SKM-1 (cell line): ENCODE results near the gene TCF7L2.
A peak's percentile ranks its signal among the peaks of the same experiment; 100 is the strongest.
"Not testable (repeated sequence)": the region's sequence is repeated elsewhere in the genome, so short reads cannot be mapped to it uniquely, and the experiment has no call there.

ENCODE experiments used
- DNase-seq: peaks from one replicate; lab custom pipeline; 2025; ENCODE audit not compliant: unreplicated experiment; lab: John Stamatoyannopoulos, UW

TCF7L2 gene

DNA sequence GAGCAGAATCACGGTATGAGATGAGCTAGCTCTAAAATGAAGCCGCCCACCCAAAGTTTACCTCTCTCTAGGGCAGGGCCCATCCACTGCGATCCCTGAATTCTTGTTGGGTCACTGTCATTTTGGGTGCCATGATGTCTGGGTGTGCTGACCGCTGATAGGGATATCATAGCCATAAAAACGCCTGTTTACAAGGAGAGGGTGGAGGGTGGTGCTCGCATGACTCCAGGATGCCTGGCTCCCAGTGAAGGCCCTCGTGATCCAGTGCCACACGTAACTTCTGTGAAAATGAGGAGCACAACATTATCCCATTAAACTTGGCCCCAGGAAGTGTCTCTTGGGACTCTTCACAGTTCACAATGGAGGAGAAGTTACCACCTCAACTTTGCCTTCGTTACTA is 139.5 kb downstream of the TCF7L2 start:
- DNase-seq, result no peak

DNA sequence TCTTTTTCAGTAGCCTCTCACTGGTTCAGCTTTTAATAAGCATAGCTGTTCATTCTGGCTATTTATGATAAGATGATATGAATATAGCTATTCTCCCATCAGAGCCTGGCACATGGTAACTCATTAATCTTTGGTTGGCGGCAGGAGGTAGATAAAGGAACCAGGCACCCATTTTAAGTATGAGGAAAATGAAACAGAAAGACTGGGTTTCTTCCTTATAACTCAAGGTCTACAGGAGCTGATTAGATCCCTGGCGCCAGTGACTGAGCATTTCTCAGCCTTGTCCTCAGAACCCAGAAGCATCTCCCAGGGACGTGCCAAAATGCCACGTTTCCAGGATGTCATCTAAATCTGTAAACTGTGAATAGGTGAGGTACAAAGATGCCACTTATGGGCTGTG is 141.9 kb downstream of the TCF7L2 start:
- DNase-seq, result no peak

DNA sequence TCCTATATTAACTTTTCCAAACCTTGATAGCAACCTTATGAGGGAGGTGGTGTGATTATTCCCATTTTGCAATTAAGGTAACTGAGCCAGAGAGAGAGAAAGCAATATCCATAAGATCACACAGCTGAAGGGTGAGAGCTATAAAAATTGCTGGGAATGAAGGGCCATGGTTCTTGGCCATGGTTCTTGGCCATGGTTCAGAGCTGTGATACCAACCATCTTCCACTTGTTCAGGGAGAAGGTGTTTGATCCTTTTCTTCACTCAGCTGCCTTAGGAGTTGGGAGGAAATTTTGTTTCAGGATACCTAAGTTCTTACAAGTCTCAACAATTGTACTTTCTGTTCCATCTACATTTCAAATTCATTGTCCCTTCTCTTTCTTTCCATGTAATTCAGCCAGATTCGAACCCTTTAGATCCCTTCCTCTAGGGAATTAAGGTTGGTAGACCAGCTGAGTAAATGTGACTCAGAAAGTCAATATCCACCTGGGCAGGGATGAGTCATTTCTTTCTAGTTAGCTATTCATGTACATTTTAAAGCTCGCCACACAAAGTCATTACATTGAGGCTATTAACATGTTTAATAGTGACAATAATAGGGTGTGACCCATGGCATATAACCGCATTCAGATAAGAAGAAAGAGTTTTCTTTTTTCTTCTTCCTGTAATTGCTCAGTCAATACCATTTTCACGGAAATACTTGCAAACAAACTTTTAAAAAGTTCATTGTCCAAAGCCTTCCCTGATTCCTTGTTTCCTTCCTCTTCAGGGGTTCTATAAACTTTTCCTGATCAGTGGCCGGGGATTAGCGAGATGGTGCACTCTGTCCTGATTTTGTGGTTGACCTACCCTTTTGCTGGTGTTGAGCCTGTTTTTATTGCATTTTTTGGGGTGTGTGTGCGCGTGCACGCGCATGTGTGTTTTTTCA is 143.4 kb downstream of the TCF7L2 start:
- no peak for DNase-seq

DNA sequence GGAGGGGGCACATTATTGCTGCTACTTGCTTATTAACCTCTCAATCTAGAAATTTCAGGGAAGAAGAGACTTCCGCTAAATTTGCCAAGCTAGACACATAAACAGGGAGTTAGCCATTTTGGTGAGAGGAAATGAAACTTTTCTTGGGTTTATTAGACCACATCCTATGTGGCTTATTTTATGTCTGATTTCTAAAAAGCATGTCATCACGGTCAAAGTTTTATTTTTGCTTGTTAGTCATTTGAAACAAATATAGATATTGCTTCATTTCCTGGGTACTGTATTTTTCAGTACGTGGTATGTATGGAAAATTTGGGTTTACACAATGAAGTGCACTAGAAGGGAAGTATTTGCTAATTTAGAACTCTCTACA is 144.1 kb downstream of the TCF7L2 start:
- DNase-seq, result peak; percentile 35

DNA sequence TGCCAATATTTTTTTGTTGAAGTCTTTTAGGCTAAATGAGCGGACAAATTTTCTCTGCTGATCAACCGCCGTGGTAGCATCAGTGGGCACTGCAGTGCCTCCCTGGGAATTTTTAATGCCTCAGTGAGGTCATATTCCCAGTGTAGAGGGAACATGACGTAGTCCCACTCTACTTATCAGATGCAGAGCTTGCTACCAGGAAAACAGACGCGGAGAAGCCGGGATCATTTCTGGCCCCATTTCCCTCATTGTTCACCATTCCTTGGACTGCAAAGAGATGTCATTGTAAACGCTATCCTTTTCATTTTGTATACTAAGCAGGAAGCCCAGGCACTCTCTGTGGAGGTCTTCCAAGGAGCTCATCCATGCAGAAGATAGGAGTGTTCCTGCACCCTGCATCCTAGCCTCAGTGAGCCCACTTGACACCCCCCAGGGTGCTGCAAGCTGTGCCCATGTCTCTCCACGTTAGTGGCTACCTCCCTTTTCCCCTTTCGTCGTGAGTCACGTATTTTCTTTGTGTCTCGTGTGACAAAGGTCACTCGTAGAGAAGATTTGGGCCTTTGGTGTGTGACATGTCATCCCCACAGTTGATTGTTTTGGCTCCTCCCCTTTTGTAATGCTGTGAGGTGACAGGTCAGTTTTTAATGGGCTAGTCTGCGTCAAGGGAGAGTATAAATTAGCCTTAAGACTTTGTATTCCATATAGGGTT is 145.5 kb downstream of the TCF7L2 start:
- no peak for DNase-seq

DNA sequence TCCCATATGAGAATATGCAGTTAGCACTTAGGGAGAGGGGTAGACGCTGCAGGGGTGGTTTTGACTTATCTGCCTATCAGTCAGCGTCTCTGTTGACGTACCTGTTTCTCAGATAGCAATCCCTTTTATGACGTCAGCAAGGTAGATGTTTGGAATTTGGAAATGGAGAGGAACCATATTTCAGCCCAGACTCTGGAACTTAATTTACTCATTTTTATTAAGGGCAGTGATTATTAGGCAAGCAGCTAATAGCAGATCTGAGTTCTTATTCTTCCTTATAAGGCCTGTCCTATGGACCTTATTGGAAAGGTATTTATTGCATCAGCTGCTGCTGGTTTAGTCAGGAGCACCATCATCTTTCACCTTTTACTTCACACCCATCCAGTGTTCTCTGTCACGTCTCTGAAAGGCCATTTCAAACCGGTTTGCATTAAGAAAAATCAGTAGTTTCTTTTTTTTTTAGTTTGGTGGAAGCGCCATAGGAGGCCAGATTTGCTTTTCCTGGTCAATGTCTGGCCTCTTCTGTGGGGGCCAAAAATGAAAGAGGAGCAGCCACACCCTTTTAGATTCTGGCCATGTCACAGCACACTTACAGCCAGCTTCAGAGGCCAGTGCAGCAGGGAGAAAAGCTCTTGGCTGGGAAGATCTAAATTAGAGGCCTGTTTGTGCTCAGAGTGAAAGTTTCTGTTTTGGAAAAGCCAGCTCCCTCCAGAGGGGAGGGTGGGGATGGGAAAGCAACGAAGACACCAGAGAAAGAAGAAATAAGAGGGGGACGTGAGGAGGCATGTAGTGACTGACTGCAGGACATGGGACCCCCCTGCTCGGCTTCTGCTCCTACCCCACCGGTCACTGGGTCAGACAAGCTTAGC is 146.3 kb downstream of the TCF7L2 start:
- DNase-seq, result no peak

DNA sequence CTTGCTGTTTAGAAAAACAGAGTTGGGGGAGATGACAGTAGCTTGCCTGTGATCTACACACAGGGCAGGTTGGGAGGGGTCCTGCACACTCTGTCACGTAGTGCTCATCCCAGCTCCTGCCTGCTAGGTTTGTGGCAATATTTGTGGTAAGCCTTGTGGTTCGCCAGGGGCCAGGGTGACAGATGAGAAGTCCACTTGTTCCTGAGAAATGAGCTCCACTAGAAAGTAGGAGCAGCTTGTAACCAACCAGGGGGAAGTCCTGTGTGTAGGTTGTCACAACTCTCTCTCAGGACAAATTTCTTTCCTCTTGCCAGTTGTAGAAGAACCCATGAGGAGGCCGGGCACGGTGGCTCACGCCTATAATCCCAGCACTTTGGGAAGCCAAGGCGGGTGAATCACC is 147.0 kb downstream of the TCF7L2 start:
- DNase-seq, result peak; percentile 20

DNA sequence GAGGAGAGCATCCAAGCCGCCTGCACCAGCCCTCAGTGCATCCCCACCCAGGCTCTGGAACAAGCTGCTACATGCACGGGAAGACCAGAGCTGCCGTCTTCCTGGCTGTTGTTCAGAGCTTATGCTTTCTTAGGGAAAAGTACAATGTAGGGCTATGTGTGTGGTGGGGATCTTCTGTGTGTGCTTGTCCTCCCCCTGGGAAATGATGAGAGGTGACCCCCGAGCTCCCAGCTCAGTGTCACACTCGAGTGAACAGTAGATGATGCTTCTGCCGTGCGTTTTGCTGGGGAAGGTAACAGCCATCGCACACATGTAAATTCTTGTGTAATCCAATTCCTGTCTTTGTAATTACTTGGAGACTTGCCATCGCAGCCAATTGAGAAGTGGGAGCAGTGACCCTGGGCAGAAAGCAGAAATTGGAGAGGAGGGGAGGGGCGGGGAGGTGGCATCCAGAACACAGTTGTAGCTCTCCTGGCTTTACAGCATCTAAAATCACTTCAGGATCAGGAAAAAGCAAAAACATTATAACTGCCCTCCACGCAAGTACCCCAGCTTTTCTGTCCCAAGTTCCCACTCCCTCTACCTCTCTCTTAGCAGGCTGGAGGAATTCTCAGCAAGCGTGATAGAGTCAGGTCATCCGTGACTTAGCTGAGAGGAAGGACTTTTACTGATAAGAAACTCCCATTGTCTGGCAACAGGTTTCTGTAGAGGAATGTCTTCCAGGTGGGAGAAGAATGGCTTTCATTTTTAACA is 149.6 kb downstream of the TCF7L2 start:
- peak; percentile 60 for DNase-seq

DNA sequence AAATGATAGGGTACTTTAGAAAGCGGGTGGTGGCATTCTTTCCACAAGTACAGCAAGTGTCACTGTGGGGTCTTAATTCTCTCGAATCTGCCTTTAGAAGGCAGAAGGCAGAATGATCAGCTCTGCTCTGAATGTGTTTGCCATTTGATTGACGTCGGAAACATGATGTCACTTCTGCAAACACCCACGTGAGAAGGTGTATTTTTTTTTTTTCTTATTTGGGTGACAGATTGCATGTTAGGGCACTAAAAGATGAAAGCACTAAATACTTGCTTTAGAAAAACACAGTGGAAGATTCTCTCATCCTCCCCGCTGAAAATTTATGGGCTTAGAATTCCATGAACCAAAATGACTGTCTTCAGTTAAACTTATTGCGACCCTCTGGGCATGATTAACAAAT is 150.2 kb downstream of the TCF7L2 start:
- DNase-seq, result no peak

DNA sequence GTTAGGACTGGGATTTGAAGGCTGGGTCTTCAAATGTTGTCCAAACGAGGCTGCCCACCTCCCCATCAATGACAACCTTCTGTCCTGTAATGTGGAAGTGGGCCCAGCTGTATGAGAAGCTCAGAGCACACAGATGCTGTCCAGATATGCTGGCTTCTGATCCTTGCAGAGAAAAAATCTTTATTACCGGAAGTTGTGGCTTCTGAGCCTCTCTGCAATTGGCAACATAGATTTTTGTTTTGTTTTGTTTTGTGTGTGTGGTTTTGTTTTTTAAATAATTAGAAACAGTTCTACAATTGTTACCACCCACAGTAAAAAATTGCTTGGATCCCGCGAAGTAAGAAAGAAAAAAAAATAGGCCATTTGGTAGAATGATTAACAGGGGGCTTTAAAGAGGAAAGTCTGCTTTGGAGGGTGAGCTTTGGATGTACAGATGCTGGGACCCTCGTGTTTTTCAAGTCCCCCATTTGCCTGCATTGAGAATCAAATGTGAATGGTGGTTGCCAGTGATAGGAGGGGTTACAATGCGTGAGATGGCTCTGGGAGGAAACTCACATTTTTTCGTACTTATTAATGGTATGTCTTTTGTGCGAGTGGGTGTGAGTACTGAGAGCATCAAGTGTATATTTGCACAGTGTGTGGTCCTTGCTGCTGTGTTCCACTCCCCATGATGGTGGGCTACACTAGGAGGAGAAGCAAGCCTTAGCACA is 153.2 kb downstream of the TCF7L2 start:
- DNase-seq, result no peak

DNA sequence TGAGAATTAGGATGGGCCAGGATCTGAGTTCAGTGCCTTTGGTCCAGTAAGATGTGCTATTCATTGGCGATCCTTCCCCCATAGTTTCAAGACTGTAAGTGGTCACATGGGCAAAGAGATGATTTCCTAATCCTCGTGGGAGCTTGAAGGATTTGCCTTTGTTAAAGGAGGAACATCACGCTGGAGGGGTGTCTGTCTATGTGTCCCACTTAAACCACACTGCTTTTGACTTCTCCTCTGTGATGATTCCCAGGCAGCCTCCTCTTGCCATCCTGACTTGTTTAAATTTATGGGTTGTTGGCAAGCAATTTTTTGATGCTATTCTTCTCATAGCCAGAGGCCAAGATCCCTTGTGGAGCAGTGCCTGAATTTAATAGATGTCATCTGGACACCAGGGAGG is 154.0 kb downstream of the TCF7L2 start:
- no peak for DNase-seq

DNA sequence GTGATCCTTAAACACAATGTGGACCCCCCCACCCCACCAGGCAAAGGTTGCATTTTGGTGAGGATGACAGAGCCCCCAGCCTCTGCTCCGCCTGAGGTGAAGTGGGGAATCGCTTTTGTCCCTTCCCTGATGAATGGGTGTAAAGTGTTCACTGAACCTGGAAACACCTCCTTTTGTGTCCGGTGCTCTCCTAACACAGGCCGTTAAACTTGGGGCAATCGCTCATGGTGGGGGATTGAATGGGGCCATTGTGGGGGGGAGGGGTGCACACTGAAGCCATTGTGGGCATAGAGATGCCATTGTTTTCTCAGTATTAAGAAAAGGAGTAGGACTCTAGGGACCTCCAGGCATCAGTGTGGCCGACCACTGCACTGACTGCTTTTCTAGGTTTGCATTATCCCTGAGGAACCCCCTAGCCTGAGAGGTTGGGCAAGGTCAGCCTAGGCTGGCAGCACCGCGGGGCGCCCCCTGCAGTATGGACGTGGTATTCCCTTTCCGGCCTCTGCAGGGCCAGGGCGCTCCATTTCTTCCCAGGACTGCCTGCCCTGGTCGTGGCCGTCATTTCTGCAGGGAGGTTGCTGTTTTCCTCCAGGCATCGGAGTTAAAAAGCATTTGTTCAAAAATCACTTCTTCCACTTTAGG is 158.3 kb downstream of the TCF7L2 start:
- peak; percentile 5 for DNase-seq

DNA sequence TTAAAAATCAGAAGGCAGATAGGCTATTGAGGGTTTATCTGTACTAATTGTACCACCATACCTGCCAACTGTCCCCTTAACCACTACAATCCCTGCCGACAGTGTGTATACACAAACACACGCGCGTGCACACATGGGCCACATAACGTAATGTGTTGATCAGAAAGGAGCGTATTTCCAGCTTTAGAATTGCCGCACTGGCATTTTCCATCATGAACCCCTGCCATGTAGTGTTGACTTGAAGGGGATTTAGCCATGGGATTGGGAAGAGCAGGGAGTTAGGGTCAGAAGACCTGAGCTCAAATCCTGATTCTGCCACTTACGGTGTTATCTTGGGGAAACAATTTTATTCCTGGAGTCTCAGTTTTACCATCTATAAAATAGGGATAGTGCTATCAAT is 158.9 kb downstream of the TCF7L2 start:
- DNase-seq, result no peak

DNA sequence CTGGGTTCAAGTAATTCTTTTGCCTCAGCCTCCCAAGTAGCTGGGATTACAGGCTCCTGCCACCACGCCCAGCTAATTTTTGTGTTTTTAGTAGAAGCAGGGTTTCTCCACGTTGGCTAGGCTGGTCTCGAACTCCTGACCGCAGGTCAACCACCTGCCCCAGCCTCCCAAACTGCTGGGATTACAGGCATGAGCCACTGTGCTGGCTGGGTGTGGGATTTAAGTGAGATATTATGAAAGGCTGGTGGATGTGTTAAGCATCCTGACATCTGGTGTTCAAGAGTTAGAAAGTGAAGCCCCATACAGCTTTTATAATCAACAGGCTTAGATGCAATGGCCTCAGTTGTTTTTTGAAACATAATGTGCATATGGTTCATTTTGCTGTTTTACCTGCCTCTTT is 159.4 kb downstream of the TCF7L2 start:
- DNase-seq, result not testable (repeated sequence)

DNA sequence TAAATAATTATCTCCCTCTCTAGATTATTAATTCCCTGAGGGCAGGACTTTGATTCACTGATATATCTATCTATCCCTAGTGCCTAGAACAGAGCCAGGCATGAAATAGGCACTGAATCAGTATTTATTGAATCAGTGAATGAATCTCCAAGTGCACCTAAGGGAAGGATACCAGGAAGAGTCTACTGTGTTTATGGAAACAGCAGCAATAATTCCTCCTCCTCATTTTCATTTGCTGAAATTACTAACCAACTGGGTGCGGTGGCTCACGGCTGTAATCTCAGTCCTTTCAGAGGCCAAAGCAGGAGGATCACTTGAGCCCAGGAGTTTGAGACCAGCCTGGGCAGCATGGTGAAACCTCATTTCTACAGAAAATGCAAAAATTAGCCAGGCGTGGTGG is 161.2 kb downstream of the TCF7L2 start:
- DNase-seq, result no peak

DNA sequence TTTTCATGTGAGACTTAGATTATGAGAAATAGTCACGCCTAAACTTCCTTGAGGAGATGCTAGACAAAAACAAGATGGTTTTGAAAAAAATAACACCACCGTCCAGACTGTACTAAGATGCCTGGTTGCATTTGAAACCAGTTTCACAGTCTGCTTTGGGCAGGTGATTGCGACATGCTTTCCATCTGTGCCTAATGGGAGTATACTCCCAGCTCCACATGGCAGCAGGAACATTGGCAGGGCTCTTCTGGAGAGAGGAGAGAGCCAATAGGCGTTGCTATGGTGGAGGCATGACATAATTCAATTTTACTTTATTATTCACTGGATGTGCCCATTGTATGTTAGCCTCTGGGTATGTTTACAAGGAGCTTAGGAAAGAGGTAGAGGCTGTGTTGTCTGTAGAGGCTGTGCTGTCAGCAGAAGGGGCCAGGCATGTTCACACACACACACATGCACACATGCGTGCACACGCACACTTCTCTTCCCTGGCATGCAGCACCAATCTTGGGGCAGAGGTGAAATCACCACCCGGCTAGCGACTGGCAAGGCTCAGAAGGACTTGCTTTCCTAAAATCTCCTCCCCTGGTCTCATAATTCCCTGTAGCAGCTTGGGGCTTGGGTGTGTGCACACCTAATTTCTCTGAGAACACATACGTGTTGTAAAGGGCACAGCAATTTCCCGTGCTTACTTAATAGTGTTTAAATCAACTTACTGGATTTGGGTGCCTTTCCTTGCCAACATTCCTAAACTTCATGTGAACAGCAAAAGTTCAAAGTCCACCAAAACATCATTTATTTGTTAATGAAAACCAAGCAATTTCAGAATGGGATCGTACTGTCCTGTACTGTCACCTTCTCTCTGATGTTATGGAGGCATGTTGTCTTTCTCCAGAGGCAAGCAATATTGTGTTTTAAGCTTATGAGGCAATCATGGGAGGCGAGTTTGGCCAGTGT is 162.1 kb downstream of the TCF7L2 start:
- DNase-seq, result no peak

DNA sequence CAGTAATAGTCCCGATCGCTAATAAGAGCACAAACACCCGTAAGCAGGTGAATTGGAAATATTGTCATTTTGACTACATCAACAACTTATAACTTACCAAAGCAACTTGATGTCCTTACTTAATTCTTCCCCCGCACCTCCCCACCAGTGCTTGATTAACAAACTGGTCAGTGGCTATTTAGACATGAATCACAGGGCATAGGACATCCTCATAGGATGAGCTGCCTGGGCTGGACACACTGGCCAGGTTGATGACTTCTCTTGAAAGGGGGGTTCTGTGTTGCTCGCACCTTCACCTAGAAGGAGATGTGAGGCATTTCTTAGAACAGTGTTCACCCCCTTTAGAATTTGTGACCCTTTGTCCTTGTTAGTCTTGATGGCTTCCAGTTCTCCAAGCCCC is 163.2 kb downstream of the TCF7L2 start:
- DNase-seq, result no peak

DNA sequence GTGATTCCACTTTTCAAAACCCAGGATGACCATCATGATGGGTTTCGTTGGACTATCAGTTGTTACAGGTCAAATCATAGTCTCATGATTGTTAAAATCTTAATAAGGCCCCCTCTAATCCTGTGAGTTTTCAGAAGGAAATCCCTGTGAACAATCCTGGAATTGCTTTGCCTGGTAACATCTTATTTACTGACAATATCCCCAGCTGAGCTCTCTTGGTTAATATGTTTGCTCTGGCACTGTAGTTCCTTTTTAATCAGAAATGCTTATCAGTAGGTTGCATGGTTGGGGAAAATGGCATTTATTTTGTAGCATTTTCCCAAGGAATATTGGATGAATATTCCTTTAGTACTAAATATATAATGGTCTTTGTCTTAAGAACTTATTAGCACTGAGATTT is 163.9 kb downstream of the TCF7L2 start:
- no peak for DNase-seq

DNA sequence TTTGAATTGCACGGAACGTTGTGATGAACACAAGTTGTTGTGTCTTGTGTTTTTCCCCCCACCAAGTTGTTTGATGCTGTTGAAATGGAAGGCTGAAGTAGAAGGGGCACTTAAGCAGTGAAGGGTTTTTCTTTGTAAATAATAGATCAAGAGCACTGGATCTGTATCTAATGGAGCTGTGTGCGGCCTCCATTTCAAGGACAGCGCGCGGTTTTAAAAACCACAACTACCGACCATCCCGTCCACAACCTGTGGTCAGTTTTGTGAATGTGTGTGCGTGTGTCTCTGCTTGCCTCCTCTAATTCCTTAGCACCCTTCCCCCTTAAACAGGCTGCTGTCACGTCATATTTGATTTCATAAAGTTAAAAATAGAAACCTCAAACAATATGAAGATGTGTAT is 165.5 kb downstream of the TCF7L2 start:
- no peak for DNase-seq
